ENCODE results near the gene MRPL38.

The MRPL38 gene

GRCh38 chr17:75850928-75851692, 53.6 kb downstream of the MRPL38 start:
- DNase-seq: no peak

GRCh38 chr17:75849724-75850123, 55.0 kb downstream of the MRPL38 start:
- no peak for DNase-seq

GRCh38 chr17:75849279-75849646, 55.4 kb downstream of the MRPL38 start:
- no peak for DNase-seq

Data from suppressor macrophage treated with lipopolysaccharide for 4 hours (primary cell).